Fibroblast of lung (primary cell): ENCODE measurements around the gene LASP1. TPM values are rescaled to one million over a fixed set of nuclear protein-coding genes. Genes with fewer than 3 reads are reported as not detected.

Source experiments
- DNase-seq, 2 donors: peaks; one replicate each; pipeline versions ENCODE4 v3.0.0 to v3.0.0-alpha.2; 2010; ENCODE audit warnings: low read depth in 2 of 2
- H2AFZ ChIP-seq: 2 replicates; pipeline ENCODE4 v1.5.1; 2012; ENCODE audit warnings: low read length, control low read depth, inconsistent platforms
- H3K27ac ChIP-seq: 2 replicates; pipeline ENCODE4 v1.5.1; 2011; ENCODE audit warnings: low read length, control low read depth; ENCODE audit not compliant: insufficient read depth
- H3K27me3 ChIP-seq: 2 replicates; pipeline ENCODE4 v1.5.1; 2011; ENCODE audit warnings: mild to moderate bottlenecking, low read length; ENCODE audit not compliant: control insufficient read depth, insufficient read depth
- H3K36me3 ChIP-seq: 2 replicates; pipeline ENCODE4 v1.5.1; 2011; ENCODE audit warnings: low read length; ENCODE audit not compliant: control insufficient read depth, insufficient read depth
- H3K4me1 ChIP-seq: 2 replicates; pipeline ENCODE4 v1.5.1; 2011; ENCODE audit warnings: low read length; ENCODE audit not compliant: control insufficient read depth, insufficient read depth; ENCODE audit errors: extremely low read depth
- H3K4me2 ChIP-seq: 2 replicates; pipeline ENCODE4 v1.5.1; 2011; ENCODE audit warnings: low read length, control low read depth; ENCODE audit not compliant: insufficient read depth; ENCODE audit errors: extremely low read depth
- H3K4me3 ChIP-seq, 4 experiments: fragments of 200-600 bp in 1 of 4; sonication (generic) in 1 of 4; replicated peaks in 1 of 4; 2 replicates each; pipeline ENCODE4 v1.5.1; 2011 to 2016; ENCODE audit warnings: low read length in 4 of 4, low read depth in 3 of 4, mild to moderate bottlenecking in 3 of 4, control low read depth in 2 of 4, inconsistent platforms in 1 of 4, mixed read lengths in 1 of 4; ENCODE audit not compliant: insufficient read depth in 1 of 4; ENCODE audit errors: control extremely low read depth in 1 of 4
- H3K79me2 ChIP-seq: 2 replicates; pipeline ENCODE4 v1.5.1; 2012; ENCODE audit warnings: mild to moderate bottlenecking, low read length, inconsistent platforms; ENCODE audit not compliant: control insufficient read depth, insufficient read depth
- H3K9ac ChIP-seq: 2 replicates; pipeline ENCODE4 v1.5.1; 2011; ENCODE audit warnings: mild to moderate bottlenecking, low read length, control low read depth; ENCODE audit not compliant: insufficient read depth
- H3K9me3 ChIP-seq: 2 replicates; pipeline ENCODE4 v1.5.1; 2012; ENCODE audit warnings: low read depth, low read length; ENCODE audit not compliant: control insufficient read depth, insufficient read depth
- H4K20me1 ChIP-seq: 2 replicates; pipeline ENCODE4 v1.5.1; 2011; ENCODE audit warnings: low read length; ENCODE audit not compliant: control insufficient read depth, insufficient read depth; ENCODE audit errors: extremely low read depth
- EZH2 ChIP-seq: IDR thresholded peaks from 2 replicates; pipeline ENCODE4 v1.5.1; 2012; ENCODE audit warnings: low read length, control low read depth, mild to moderate bottlenecking; ENCODE audit errors: missing control alignments
- polyA plus RNA-seq, 2 donors: library from polyadenylated mRNA; depleted of rRNA in 1 of 2; stranded (reverse) in 1 of 2; unstranded in 1 of 2; fragments of >200 nt; gene quantifications; 2 replicates each; pipeline ENCODE4 v1.2.1, GENCODE V29; 2011 to 2012; ENCODE audit warnings: missing spikeins in 1 of 2
- total RNA-seq: library from RNA; depleted of rRNA; stranded (reverse); fragments of >200 nt; gene quantifications from 2 replicates; pipeline ENCODE4 v1.2.1, GENCODE V29; 2014
- TF ChIP-seq, protein P1 (sequence below), 2 donors: IDR thresholded peaks in 1 of 2; conservative IDR thresholded peaks in 1 of 2; 1 replicate in 1 of 2; 2 replicates in 1 of 2; pipeline ENCODE4 v1.5.1; 2011 to 2012; ENCODE audit warnings: low read length in 2 of 2, control low read depth in 1 of 2, inconsistent platforms in 1 of 2, low read depth in 1 of 2, mild to moderate bottlenecking in 1 of 2

Gene LASP1
- total and polyA plus RNA-seq, 2 donors (not counting 1 experiment from before 2014, with no cell fraction given) = 79.8 to 208 TPM

DNA sequence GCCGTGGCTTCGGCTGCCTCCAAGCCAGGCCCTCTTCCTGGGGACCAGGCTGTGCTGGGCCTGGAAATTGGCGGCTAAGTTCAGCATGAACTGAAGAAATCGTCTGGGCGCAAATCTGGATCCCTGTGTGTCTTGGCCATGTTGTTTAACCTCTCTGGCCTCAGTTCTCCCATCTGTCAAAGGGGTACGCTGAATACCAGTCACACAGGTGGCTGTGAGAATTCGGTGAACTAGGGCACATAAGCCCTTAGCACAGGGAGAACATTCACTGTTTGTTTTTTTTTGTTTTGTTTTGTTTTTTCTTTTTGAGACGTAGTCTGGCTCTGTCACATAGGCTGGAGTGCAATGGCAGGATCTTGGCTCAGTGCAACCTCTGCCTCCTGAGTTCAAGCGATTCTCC, 19.0 kb downstream of the LASP1 start:
- Histone ChIP-seq H3K9me3 (no peaks in the 10 kb centered on the region), H3K9ac (no peak overlapping the region), H2AFZ (no peak overlapping the region), H3K27ac (no peak overlapping the region), H4K20me1 (no peaks in the 10 kb centered on the region), H3K79me2 (peaks cover 87% of the 10 kb centered on the region), H3K36me3 (peaks cover 37% of the 10 kb centered on the region), H3K4me2 (no peak overlapping the region), H3K4me1 (peaks cover 22% of the 10 kb centered on the region), H3K4me3 (no peak overlapping the region), H3K27me3 (no peaks in the 10 kb centered on the region)
- DNase-seq = no peak
- no peak for TF ChIP-seq EZH2
- TF ChIP-seq, protein P1, sequence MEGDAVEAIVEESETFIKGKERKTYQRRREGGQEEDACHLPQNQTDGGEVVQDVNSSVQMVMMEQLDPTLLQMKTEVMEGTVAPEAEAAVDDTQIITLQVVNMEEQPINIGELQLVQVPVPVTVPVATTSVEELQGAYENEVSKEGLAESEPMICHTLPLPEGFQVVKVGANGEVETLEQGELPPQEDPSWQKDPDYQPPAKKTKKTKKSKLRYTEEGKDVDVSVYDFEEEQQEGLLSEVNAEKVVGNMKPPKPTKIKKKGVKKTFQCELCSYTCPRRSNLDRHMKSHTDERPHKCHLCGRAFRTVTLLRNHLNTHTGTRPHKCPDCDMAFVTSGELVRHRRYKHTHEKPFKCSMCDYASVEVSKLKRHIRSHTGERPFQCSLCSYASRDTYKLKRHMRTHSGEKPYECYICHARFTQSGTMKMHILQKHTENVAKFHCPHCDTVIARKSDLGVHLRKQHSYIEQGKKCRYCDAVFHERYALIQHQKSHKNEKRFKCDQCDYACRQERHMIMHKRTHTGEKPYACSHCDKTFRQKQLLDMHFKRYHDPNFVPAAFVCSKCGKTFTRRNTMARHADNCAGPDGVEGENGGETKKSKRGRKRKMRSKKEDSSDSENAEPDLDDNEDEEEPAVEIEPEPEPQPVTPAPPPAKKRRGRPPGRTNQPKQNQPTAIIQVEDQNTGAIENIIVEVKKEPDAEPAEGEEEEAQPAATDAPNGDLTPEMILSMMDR (conservative IDR thresholded peaks at IDR 0.05 in 1 of 2, IDR thresholded peaks at IDR 0.05 in 1 of 2; ENCODE audit: low read depth in 1 of 2, low read length in 2 of 2) = no peak

DNA sequence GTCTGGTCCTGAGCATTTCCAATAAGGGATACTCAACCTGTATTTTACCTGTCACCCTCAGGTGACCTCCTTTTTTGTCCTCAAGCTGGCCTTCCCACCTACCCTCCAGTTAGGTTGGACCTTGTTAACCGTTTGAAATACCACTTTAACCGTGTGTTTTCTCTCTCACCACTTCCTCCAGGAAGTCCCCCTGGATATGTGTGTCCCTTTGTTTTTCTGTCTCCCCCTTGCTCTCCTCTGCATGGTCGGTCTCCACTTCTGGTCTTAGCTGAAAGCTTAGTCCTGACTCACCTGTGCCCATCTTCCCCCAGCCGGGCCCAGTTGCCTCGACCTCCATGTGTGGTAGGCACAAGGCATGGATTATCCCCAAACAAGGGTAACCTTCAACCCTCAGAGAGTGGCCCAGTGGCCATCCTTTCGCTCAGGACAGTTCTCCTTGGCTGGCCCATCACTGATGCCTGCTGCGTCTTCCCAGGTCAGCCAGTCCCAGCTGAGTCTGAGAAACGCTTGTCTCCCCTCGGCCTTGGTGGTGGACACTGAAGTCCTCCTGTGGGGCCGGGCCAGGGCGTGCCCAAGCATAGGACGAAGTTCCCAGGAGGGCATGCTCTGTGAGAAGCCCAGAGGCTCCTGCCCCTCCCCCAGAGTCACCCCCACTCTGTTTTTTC, 20.0 kb downstream of the LASP1 start:
- no peak overlapping the region for H3K4me3 ChIP-seq
- peaks cover 38% of the 10 kb centered on the region for H3K36me3 ChIP-seq
- no peak overlapping the region for H3K9ac ChIP-seq
- H3K27ac ChIP-seq = no peak overlapping the region
- H3K4me1 ChIP-seq = peaks cover 17% of the 10 kb centered on the region
- peaks cover 80% of the 10 kb centered on the region for H3K79me2 ChIP-seq
- H3K27me3 ChIP-seq = no peaks in the 10 kb centered on the region
- no peak overlapping the region for H2AFZ ChIP-seq
- no peaks in the 10 kb centered on the region for H4K20me1 ChIP-seq
- DNase-seq = no peak
- no peaks in the 10 kb centered on the region for H3K9me3 ChIP-seq
- no peak for TF ChIP-seq EZH2
- TF ChIP-seq, protein P1 (conservative IDR thresholded peaks at IDR 0.05 in 1 of 2, IDR thresholded peaks at IDR 0.05 in 1 of 2; ENCODE audit: low read depth in 1 of 2, low read length in 2 of 2) = no peak
- H3K4me2 ChIP-seq = no peak overlapping the region

DNA sequence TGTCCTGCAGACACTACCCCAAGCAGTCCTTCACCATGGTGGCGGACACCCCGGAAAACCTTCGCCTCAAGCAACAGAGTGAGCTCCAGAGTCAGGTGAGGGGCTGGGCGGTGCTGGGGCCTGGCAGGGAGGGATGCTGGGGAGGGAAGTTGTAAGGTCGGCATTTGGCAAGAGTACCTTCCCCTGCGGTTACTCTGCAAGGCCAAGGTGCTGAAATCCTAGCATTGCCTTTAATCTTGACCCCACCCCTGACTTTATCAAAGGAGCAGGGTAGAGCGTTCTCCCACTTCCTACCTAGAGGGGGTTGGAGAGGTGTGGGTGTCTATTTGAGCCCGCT, 20.5 kb downstream of the LASP1 start:
- TF ChIP-seq EZH2 = no peak
- H3K27ac ChIP-seq = no peak overlapping the region
- no peaks in the 10 kb centered on the region for H4K20me1 ChIP-seq
- no peak overlapping the region for H2AFZ ChIP-seq
- no peak for DNase-seq
- H3K36me3 ChIP-seq = peaks cover 38% of the 10 kb centered on the region
- H3K4me1 ChIP-seq = peaks cover 14% of the 10 kb centered on the region
- no peak overlapping the region for H3K4me3 ChIP-seq
- no peaks in the 10 kb centered on the region for H3K27me3 ChIP-seq
- peaks cover 75% of the 10 kb centered on the region for H3K79me2 ChIP-seq
- H3K9me3 ChIP-seq = no peaks in the 10 kb centered on the region
- no peak overlapping the region for H3K9ac ChIP-seq
- no peak overlapping the region for H3K4me2 ChIP-seq
